ENCODE measurements around the gene GALNTL6.

The GALNTL6 gene

GRCh38 chr4:171993247-171993646 lies 180.0 kb downstream of the GALNTL6 start:
- DNase-seq (ENCODE audit: low read depth in 1 of 2, low spot score in 1 of 2), result no peak

GRCh38 chr4:172007889-172008288 lies 194.7 kb downstream of the GALNTL6 start:
- no peak for DNase-seq (ENCODE audit: low read depth in 1 of 2, low spot score in 1 of 2)

- DNase-seq (ENCODE audit: low read depth in 1 of 2, low spot score in 1 of 2), result no peak
These were observed 196.4 kb downstream of the GALNTL6 start for GRCh38 chr4:172009446-172010230.

GRCh38 chr4:172011196-172011595 lies 198.0 kb downstream of the GALNTL6 start:
- DNase-seq (ENCODE audit: low read depth in 1 of 2, low spot score in 1 of 2), result no peak

GRCh38 chr4:172018358-172018757 lies 205.2 kb downstream of the GALNTL6 start:
- DNase-seq (ENCODE audit: low read depth in 1 of 2, low spot score in 1 of 2), result no peak

GRCh38 chr4:172035562-172035961 lies 222.4 kb downstream of the GALNTL6 start:
- no peak for DNase-seq (ENCODE audit: low read depth in 1 of 2, low spot score in 1 of 2)

- no peak for DNase-seq (ENCODE audit: low read depth in 1 of 2, low spot score in 1 of 2)
These were observed 227.6 kb downstream of the GALNTL6 start for GRCh38 chr4:172040766-172041165.

- no peak for DNase-seq (ENCODE audit: low read depth in 1 of 2, low spot score in 1 of 2)
These were observed 229.5 kb downstream of the GALNTL6 start for GRCh38 chr4:172042714-172043114.

- no peak for DNase-seq (ENCODE audit: low read depth in 1 of 2, low spot score in 1 of 2)
These were observed 232.8 kb downstream of the GALNTL6 start for GRCh38 chr4:172045981-172046380.

- no peak for DNase-seq (ENCODE audit: low read depth in 1 of 2, low spot score in 1 of 2)
These were observed 235.5 kb downstream of the GALNTL6 start for GRCh38 chr4:172048666-172049065.

- no peak for DNase-seq (ENCODE audit: low read depth in 1 of 2, low spot score in 1 of 2)
These were observed 237.7 kb downstream of the GALNTL6 start for GRCh38 chr4:172050911-172051310.

- no peak for DNase-seq (ENCODE audit: low read depth in 1 of 2, low spot score in 1 of 2)
These were observed 241.8 kb downstream of the GALNTL6 start for GRCh38 chr4:172055046-172055445.

- no peak for DNase-seq (ENCODE audit: low read depth in 1 of 2, low spot score in 1 of 2)
These were observed 242.3 kb downstream of the GALNTL6 start for GRCh38 chr4:172055498-172055897.

- DNase-seq (ENCODE audit: low read depth in 1 of 2, low spot score in 1 of 2), result no peak
These were observed 248.0 kb downstream of the GALNTL6 start for GRCh38 chr4:172061204-172061603.

- DNase-seq (ENCODE audit: low read depth in 1 of 2, low spot score in 1 of 2), result no peak
These were observed 255.3 kb downstream of the GALNTL6 start for GRCh38 chr4:172068506-172068905.

GRCh38 chr4:172073590-172073989 lies 260.4 kb downstream of the GALNTL6 start:
- DNase-seq (ENCODE audit: low read depth in 1 of 2, low spot score in 1 of 2), result no peak

- no peak for DNase-seq (ENCODE audit: low read depth in 1 of 2, low spot score in 1 of 2)
These were observed 270.1 kb downstream of the GALNTL6 start for GRCh38 chr4:172083272-172083671.

GRCh38 chr4:172088556-172088955 lies 275.4 kb downstream of the GALNTL6 start:
- no peak for DNase-seq (ENCODE audit: low read depth in 1 of 2, low spot score in 1 of 2)

- no peak for DNase-seq (ENCODE audit: low read depth in 1 of 2, low spot score in 1 of 2)
These were observed 282.0 kb downstream of the GALNTL6 start for GRCh38 chr4:172095161-172095560.

- no peak for DNase-seq (ENCODE audit: low read depth in 1 of 2, low spot score in 1 of 2)
These were observed 283.6 kb downstream of the GALNTL6 start for GRCh38 chr4:172096786-172097185.

- no peak for DNase-seq (ENCODE audit: low read depth in 1 of 2, low spot score in 1 of 2)
These were observed 286.2 kb downstream of the GALNTL6 start for GRCh38 chr4:172099376-172099775.

- no peak for DNase-seq (ENCODE audit: low read depth in 1 of 2, low spot score in 1 of 2)
These were observed 290.3 kb downstream of the GALNTL6 start for GRCh38 chr4:172103456-172103855.

- no peak for DNase-seq (ENCODE audit: low read depth in 1 of 2, low spot score in 1 of 2)
These were observed 291.3 kb downstream of the GALNTL6 start for GRCh38 chr4:172104539-172104938.
